ENCODE measurements around the gene BPIFB2.

- TF ChIP-seq CTCF (IDR thresholded peaks at IDR 0.05; ENCODE audit: poor library complexity, severe bottlenecking) (no peak), MXI1 (conservative IDR thresholded peaks at IDR 0.05; ENCODE audit: poor library complexity, severe bottlenecking) (no peak), REST (IDR thresholded peaks at IDR 0.05; ENCODE audit: borderline replicate concordance) (no peak), EP300 (conservative IDR thresholded peaks at IDR 0.05; ENCODE audit: poor library complexity, severe bottlenecking) (no peak), POLR2AphosphoS5 (IDR thresholded peaks at IDR 0.05) (no peak), RAD21 (conservative IDR thresholded peaks at IDR 0.05) (no peak)
Measured at GRCh38 chr20:33018169-33018931, 10.8 kb downstream of the BPIFB2 start.

Measured in neural cell (in vitro differentiated cells).